ENCODE data around the gene RTN4.

The RTN4 gene

GRCh38 chr2:54948120-54948519 lies 102.1 kb downstream of the RTN4 start:
- DNase-seq (ENCODE audit: low spot score), result no peak

GRCh38 chr2:54947646-54948045 lies 102.6 kb downstream of the RTN4 start:
- no peak for DNase-seq (ENCODE audit: low spot score)

- DNase-seq (ENCODE audit: low spot score), result no peak
These were observed 103.1 kb downstream of the RTN4 start for GRCh38 chr2:54947136-54947535.

GRCh38 chr2:54946220-54946805 lies 103.9 kb downstream of the RTN4 start:
- no peak for DNase-seq (ENCODE audit: low spot score)

GRCh38 chr2:54945391-54946219 lies 104.6 kb downstream of the RTN4 start:
- no peak for DNase-seq (ENCODE audit: low spot score)

- no peak for DNase-seq (ENCODE audit: low spot score)
These were observed 105.4 kb downstream of the RTN4 start for GRCh38 chr2:54944724-54945326.

- no peak for DNase-seq (ENCODE audit: low spot score)
These were observed 107.9 kb downstream of the RTN4 start for GRCh38 chr2:54942373-54942772.

- no peak for DNase-seq (ENCODE audit: low spot score)
These were observed 108.8 kb downstream of the RTN4 start for GRCh38 chr2:54941248-54941984.

- no peak for DNase-seq (ENCODE audit: low spot score)
These were observed 109.5 kb downstream of the RTN4 start for GRCh38 chr2:54940723-54941122.

- no peak for DNase-seq (ENCODE audit: low spot score)
These were observed 110.7 kb downstream of the RTN4 start for GRCh38 chr2:54939446-54940118.

- no peak for DNase-seq (ENCODE audit: low spot score)
These were observed 113.5 kb downstream of the RTN4 start for GRCh38 chr2:54936766-54937165.

- DNase-seq (ENCODE audit: low spot score), result no peak
These were observed 114.9 kb downstream of the RTN4 start for GRCh38 chr2:54935389-54935788.

- DNase-seq (ENCODE audit: low spot score), result no peak
These were observed 118.8 kb downstream of the RTN4 start for GRCh38 chr2:54931473-54931872.

GRCh38 chr2:54928719-54929118 lies 121.5 kb downstream of the RTN4 start:
- DNase-seq (ENCODE audit: low spot score), result no peak

GRCh38 chr2:54927751-54928615 lies 122.3 kb downstream of the RTN4 start:
- DNase-seq (ENCODE audit: low spot score), result no peak

- no peak for DNase-seq (ENCODE audit: low spot score)
These were observed 123.0 kb downstream of the RTN4 start for GRCh38 chr2:54927085-54927750.

GRCh38 chr2:54925022-54925421 lies 125.2 kb downstream of the RTN4 start:
- DNase-seq (ENCODE audit: low spot score), result no peak

- no peak for DNase-seq (ENCODE audit: low spot score)
These were observed 126.1 kb downstream of the RTN4 start for GRCh38 chr2:54924121-54924520.
